ENCODE results near the gene ZNF625.

Gene ZNF625

GRCh38 chr19:12156223-12157058 is at the start of gene ZNF625:
TSS of gene ZNF625 (minus strand) at chr19:12156734. CDS start at chr19:12156558, 176 bp downstream.
- Histone ChIP-seq H3K27ac (peak within 1 kb of the TSS; percentile 39 to 90 (median 78)), H3K4me3 (peak within 1 kb of the TSS; percentile 63 to 84 (median 79))

GRCh38 chr19:12205296-12205695 is 48.8 kb upstream of the ZNF625 start:
- Histone ChIP-seq H3K27ac (no peak overlapping the region), H3K4me3 (no peak overlapping the region)

GRCh38 chr19:12202250-12202649 is 45.7 kb upstream of the ZNF625 start:
- Histone ChIP-seq H3K4me3 (no peak overlapping the region), H3K27ac (no peak overlapping the region)

DNA sequence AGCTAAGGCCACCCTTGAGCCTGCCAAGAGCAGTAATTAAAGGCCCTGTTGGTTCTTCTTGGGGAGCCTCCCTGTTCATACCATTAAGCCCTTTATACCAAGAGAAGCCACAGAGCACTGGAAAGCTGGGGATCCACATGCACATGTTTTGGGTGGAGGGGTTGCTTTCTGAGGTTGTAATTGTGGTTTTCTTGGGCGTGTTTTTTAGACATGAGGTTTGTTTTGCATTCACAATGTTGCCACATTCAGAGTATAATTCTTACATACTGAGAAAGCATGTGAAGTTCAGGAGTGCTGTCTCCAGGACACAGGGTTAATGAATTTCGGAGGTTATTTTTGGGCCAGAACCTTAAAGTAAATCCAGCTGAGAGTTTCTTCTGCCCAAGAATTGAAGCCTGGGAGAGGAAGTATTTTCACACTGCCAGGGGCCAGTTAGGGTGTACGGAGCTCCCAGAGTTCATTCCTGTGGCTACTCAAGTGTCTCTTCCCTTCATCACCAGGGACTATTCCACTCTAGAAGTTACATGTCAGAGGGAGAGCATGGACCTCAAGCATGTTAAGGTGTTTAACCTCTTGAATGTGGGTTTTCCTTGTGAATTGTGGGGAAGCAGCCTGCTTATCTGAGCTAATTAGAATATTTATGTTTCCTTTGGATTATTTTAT is 43.4 kb upstream of the ZNF625 start:
- no peak overlapping the region for H3K27ac ChIP-seq
- no peak overlapping the region for H3K4me3 ChIP-seq

GRCh38 chr19:12198136-12198535 is 41.6 kb upstream of the ZNF625 start:
- H3K27ac ChIP-seq = no peak overlapping the region
- H3K4me3 ChIP-seq = no peak overlapping the region

GRCh38 chr19:12194827-12195731 is 38.5 kb upstream of the ZNF625 start:
- Histone ChIP-seq H3K27ac (peak overlapping the region in 7 of 21 experiments; percentile 22 to 76 (median 52)), H3K4me3 (peak overlapping the region; percentile 37 to 61 (median 44))

DNA sequence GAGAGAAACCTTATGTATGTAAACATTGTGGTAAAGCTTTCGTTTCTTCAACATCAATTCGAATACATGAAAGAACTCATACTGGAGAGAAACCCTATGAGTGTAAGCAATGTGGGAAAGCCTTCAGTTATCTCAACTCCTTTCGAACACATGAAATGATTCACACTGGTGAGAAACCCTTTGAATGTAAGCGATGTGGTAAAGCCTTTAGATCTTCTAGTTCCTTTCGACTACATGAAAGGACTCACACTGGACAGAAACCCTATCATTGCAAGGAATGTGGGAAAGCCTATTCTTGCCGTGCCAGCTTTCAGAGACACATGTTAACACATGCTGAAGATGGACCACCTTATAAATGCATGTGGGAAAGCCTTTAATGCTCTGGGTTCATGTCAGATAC is 31.1 kb upstream of the ZNF625 start:
- Histone ChIP-seq H3K4me3 (no peak overlapping the region), H3K27ac (no peak overlapping the region)

- Histone ChIP-seq H3K27ac (no peak overlapping the region), H3K4me3 (no peak overlapping the region)
Measured at GRCh38 chr19:12180377-12180776, 23.8 kb upstream of the ZNF625 start.

GRCh38 chr19:12166626-12167025 is 10.1 kb upstream of the ZNF625 start:
- Histone ChIP-seq H3K27ac (no peak overlapping the region), H3K4me3 (no peak overlapping the region)

DNA sequence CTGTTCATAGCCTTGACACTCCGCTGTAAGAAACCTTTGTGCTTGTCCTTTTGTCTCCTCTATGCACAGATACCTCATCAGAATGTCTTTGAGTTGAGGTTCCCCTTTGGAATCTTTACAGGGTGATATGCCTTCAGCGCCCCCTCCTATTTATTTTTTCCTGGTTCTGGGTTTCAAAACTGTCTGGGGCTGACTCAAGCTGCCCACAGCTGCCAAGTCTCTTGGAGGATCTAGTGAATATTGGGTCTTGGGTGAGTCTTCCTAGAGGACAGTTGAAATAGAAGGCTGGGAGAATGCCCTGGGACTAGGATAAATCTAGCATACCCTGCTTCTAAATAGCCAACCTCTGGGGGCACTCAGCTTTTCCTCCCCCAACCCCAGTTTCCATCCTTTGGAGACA is 7.3 kb upstream of the ZNF625 start:
- H3K27ac ChIP-seq = peak overlapping the region in 18 of 21 experiments; percentile 86 to 98 (median 97)
- H3K4me3 ChIP-seq = peak overlapping the region; percentile 74 to 99 (median 83)

- Histone ChIP-seq H3K4me3 (peak within 1 kb of the TSS; percentile 74 to 99 (median 83)), H3K27ac (peak within 1 kb of the TSS; percentile 86 to 98 (median 97))
Measured at GRCh38 chr19:12162882-12163806, 6.6 kb upstream of the ZNF625 start, which contains the start of gene ZNF136. TSS of gene ZNF136 (plus strand) at chr19:12163096. CDS start at chr19:12163204, 108 bp downstream.

- Histone ChIP-seq H3K4me3 (peak overlapping the region; percentile 74 to 99 (median 83)), H3K27ac (peak overlapping the region in 14 of 21 experiments; percentile 91 to 98 (median 96))
Measured at GRCh38 chr19:12162513-12162881, 6.0 kb upstream of the ZNF625 start.

GRCh38 chr19:12159773-12160414 is 3.4 kb upstream of the ZNF625 start:
- no peak overlapping the region for H3K4me3 ChIP-seq
- no peak overlapping the region for H3K27ac ChIP-seq

GRCh38 chr19:12155324-12155860 is 1.1 kb downstream of the ZNF625 start:
- Histone ChIP-seq H3K27ac (peak overlapping the region in 10 of 21 experiments; percentile 65 to 90 (median 82)), H3K4me3 (peak overlapping the region; percentile 63 to 84 (median 79))

GRCh38 chr19:12145348-12145747 is 11.2 kb downstream of the ZNF625 start:
- no peak overlapping the region for H3K27ac ChIP-seq
- no peak overlapping the region for H3K4me3 ChIP-seq

GRCh38 chr19:12141405-12141736 is 15.2 kb downstream of the ZNF625 start:
- no peak overlapping the region for H3K27ac ChIP-seq

DNA sequence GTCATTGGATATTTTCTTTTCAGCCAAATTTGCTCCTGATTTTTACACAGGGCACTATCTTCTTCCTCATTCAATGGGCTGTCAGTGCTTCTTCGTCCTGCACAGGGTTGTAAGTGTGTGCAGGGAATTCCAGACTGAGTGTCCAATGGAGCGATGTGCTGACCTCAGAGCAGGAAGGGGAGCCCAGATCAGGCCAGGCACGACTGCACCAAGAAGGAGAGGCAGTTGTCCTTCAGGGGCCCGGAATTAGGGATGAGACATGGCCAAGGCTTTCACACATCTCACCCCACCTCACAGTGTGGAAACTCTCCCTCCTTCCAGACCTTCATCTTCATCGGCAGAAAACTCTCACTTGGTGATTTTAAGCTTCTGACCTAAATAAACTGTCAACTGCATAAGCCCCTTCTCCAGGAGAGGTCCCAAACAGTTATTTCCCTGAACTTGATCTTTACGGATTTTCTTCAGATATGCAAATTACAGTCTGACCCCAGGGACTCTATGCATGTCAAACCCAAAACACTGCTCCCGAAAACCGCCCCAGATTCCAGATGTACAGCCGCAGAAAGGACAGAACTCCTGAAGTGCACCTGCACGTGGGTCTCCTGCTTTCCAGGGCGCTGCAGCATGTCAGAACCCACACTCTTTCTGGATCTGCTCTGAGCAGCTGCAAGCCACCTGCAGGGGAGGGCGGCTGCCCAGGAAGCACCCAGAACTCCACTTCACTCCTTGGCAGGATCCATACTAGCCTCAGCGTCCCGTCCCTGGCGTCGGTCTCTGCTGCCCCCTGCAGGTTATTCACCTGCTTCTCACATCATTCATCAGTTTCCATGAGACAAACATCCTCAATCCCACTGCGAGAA is 15.8 kb downstream of the ZNF625 start:
- Histone ChIP-seq H3K4me3 (peak overlapping the region; percentile 65 to 98 (median 75)), H3K27ac (peak overlapping the region in 7 of 21 experiments; percentile 22 to 88 (median 79))

More at GRCh38 chr19:12141405-12141736, 15.2 kb downstream of the ZNF625 start:
- H3K4me3 ChIP-seq = peak overlapping the region in 1 of 7 experiments; percentile 71
